Mucosa of descending colon (tissue), 3 donors: ENCODE results near the gene DOCK1. TPM values are rescaled to one million over a fixed set of nuclear protein-coding genes. Genes with fewer than 3 reads are reported as not detected.

Experiments used
- ATAC-seq: fragments of 200-7000 bp; cut with Tn5 transposase; one replicate; pipeline ENCODE4 v1.9.1; 2020; ENCODE audit warnings: mild to moderate bottlenecking, moderate library complexity
- DNase-seq, 3 donors: peaks; one replicate each; pipeline ENCODE4 v3.0.0-alpha.2; 2020
- H3K36me3 ChIP-seq: fragments of 200-600 bp; one replicate; pipeline ENCODE4 v1.8.0; 2021; ENCODE audit warnings: low read depth, mild to moderate bottlenecking
- H3K4me1 ChIP-seq: fragments of 200-600 bp; one replicate; pipeline ENCODE4 v1.8.0; 2021; ENCODE audit warnings: low read depth, mild to moderate bottlenecking
- H3K4me3 ChIP-seq: fragments of 200-600 bp; one replicate; pipeline ENCODE4 v1.8.0; 2021; ENCODE audit warnings: mild to moderate bottlenecking
- H3K9me3 ChIP-seq: fragments of 200-600 bp; one replicate; pipeline ENCODE4 v1.8.0; 2021; ENCODE audit warnings: mild to moderate bottlenecking
- intact Hi-C, 2 donors: fragments of 100-400 bp; cut with DNase I in 1 of 2; cut with micrococcal nuclease in 1 of 2; formaldehyde crosslinking; loops; one replicate each; pipeline versions ENCODE4 v1.11.0 to v1.11.1; 2022; cut with DNase I, micrococcal nuclease
- total RNA-seq, 3 donors: library from RNA; stranded (reverse); fragmentation: NEBNext Ultra II Directional in 2 of 3; extraction: Animal tissue kit (Norgen Biotek cat#: 25700) in 2 of 3; gene quantifications; one replicate each; pipeline versions ENCODE4 v1.2.1 to v1.2.4, GENCODE V29; 2021 to 2023
- TF ChIP-seq, protein P1 (sequence below): fragments of 200-600 bp; IDR thresholded peaks from one replicate; pipeline ENCODE4 v1.8.0; 2022; ENCODE audit warnings: antibody characterized with exemption, mild to moderate bottlenecking
- donor health status: DM: no; HTN: no; CAD: no; lungs with moderate emphysema.
- donor health status: DM: no; HTN: no; CAD: no.
- donor health status: DM: no; HTN: yes; CAD: no.

The DOCK1 gene
- total RNA-seq, 3 donors from 2014 or later, result 56.5 to 103 (median 74.1) TPM

DNA sequence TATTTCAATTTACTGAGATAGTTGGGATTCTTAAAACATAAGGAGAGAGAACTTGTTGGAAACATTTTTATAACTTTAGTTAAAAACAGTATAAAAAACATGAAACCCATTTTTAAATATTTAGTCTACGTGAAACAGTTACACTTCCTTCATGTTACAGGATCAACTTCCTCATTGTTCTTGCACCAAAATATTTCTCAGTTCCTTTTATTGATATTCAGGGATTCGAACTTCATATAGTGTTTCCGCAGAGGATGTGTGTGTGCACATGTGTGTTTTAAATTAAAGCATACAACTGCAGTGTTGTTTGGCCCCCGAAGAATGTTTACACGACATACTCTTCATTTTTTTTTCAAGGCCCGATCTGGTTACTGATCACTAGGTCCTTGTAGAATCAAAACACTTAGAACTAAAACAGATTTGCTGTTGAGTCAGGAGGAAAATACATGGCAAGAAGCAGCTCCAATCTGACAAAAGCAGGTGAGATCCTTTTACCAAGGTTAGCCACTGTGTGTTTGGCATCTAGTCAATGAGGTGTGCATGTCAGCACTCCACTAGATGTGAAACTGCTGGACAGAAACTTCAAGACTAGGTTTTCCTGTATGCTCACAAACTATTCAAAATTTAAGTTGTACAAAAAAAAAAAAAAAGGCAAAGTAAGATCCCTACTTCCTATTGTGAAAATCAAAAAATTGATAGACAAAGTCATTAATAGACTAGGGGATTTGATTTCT, 230.8 kb downstream of the DOCK1 start:
- H3K36me3 ChIP-seq, result no peaks in the 10 kb centered on the region
- no peaks in the 10 kb centered on the region for H3K4me1 ChIP-seq
- intact Hi-C loops, result no loop called here
- H3K9me3 ChIP-seq, result no peaks in the 10 kb centered on the region
- H3K4me3 ChIP-seq, result no peak overlapping the region
- TF ChIP-seq, protein P1, sequence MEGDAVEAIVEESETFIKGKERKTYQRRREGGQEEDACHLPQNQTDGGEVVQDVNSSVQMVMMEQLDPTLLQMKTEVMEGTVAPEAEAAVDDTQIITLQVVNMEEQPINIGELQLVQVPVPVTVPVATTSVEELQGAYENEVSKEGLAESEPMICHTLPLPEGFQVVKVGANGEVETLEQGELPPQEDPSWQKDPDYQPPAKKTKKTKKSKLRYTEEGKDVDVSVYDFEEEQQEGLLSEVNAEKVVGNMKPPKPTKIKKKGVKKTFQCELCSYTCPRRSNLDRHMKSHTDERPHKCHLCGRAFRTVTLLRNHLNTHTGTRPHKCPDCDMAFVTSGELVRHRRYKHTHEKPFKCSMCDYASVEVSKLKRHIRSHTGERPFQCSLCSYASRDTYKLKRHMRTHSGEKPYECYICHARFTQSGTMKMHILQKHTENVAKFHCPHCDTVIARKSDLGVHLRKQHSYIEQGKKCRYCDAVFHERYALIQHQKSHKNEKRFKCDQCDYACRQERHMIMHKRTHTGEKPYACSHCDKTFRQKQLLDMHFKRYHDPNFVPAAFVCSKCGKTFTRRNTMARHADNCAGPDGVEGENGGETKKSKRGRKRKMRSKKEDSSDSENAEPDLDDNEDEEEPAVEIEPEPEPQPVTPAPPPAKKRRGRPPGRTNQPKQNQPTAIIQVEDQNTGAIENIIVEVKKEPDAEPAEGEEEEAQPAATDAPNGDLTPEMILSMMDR, result no peak
- ATAC-seq, result no peak
- DNase-seq, result no peak

DNA sequence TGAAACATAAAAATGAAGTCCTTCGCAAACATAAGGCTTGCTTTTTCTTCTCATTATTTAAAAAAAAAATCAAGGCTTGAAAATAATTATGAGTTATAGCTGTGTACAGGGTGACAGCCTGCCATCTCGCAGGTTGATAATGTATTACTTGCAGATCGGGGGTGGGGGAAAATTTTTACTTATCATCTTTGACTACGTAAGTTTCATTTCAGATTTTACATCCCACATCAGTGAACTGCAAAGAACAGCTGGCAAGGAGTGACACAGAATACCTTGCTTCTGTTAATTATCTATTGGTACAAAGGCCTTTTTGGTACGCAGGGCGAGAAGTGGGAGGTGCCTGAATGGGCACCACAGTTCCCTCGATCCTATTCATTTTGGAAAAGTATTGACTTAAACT, 232.2 kb downstream of the DOCK1 start:
- TF ChIP-seq, protein P1, result no peak
- H3K4me3 ChIP-seq, result no peak overlapping the region
- intact Hi-C loops, result no loop called here
- H3K4me1 ChIP-seq, result no peaks in the 10 kb centered on the region
- no peak for ATAC-seq
- H3K36me3 ChIP-seq, result no peaks in the 10 kb centered on the region
- DNase-seq, result no peak
- H3K9me3 ChIP-seq, result no peaks in the 10 kb centered on the region

DNA sequence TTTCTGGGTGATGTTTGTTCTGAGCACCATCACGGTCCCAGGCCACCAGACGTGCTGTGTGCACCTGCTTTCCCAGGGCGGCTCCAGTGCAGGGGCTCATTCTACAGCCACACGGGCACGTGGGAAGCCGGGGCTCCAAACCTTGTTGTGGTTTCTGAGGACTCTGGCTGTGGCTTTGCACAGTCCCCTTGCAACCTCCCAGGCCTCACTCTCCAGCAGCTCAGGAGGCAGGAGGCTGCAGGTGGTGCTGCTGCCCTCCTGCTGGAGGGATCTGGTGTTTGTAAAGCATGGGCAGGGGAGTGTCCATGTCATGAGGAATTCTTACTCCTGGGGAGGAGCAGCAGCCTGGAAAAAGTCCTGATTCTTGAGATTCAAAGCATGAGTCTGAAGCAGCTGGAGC, 236.9 kb downstream of the DOCK1 start:
- TF ChIP-seq, protein P1, result no peak
- intact Hi-C loops, result no loop called here
- no peak for ATAC-seq

DNA sequence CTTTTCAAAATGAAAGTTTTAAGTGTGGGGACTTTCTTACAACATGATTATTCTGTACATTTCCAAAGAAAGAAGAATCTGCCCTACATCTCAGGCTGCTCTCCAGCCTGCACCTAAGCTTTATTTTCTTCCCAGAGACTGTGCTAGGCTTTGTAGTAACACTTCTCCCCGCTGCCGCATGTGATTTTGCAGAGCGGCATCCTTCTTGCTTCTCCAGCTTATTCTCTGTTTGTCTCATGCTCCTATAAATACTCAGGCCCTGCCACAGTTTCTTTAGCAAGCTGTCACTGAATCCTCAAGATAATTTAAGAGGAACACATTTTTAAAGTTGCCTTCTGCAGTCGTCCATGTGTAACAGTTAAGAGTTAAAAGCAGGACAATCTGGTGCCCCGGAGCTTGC, 237.6 kb downstream of the DOCK1 start:
- ATAC-seq (no peak), DNase-seq (no peak)
- intact Hi-C loops, result no loop called here
- H3K9me3 ChIP-seq, result no peaks in the 10 kb centered on the region
- no peaks in the 10 kb centered on the region for H3K4me1 ChIP-seq
- H3K4me3 ChIP-seq, result no peak overlapping the region
- no peaks in the 10 kb centered on the region for H3K36me3 ChIP-seq
- TF ChIP-seq, protein P1, result no peak

More for the DNA sequence above, 236.9 kb downstream of the DOCK1 start:
- no peak for DNase-seq
- Histone ChIP-seq H3K36me3 (no peaks in the 10 kb centered on the region), H3K9me3 (no peaks in the 10 kb centered on the region), H3K4me3 (no peak overlapping the region), H3K4me1 (no peaks in the 10 kb centered on the region)

DNA sequence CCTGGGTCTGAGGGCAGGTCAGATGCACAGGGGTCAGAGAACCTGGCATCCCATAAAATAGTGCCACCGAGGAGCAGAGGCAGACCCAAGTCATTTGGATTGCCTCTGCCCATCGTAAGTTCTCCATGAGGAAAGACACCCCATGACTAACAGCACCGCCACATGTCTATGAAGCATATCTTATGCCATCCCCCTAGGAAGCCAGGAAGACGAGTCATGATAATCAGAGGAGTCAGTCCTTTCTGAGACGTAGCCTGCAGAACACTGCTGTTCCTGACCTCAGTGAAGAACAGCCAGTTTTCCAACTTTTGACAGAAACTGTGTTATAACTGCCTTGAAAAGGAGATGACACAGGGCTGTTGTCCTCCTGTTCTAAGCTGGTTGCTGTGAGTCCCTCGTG, 239.9 kb downstream of the DOCK1 start:
- H3K36me3 ChIP-seq, result no peaks in the 10 kb centered on the region
- TF ChIP-seq, protein P1, result no peak
- H3K4me3 ChIP-seq, result no peak overlapping the region
- no peaks in the 10 kb centered on the region for H3K9me3 ChIP-seq
- ATAC-seq, result no peak
- H3K4me1 ChIP-seq, result no peaks in the 10 kb centered on the region
- intact Hi-C loops, result no loop called here
- DNase-seq, result no peak
